Neutrophil (primary cell): Measurements from ENCODE around the gene PCNX1.
A peak's percentile ranks its signal among the peaks of the same experiment; 100 is the strongest.

Experiments used
- H3K27ac ChIP-seq: fragments of 200-600 bp; sonication (generic); 2 replicates; pipeline ENCODE4 v1.5.1; 2016; ENCODE audit warnings: mild to moderate bottlenecking, moderate library complexity
- H3K27me3 ChIP-seq: fragments of 200-600 bp; sonication (generic); 2 replicates; pipeline ENCODE4 v1.6.0; 2016; ENCODE audit warnings: mild to moderate bottlenecking
- H3K36me3 ChIP-seq: fragments of 200-600 bp; sonication (generic); 2 replicates; pipeline ENCODE4 v1.5.1; 2017
- H3K4me1 ChIP-seq, 2 experiments: fragments of 200-600 bp in 1 of 2; sonication (generic) in 1 of 2; 1 replicate in 1 of 2; 2 replicates in 1 of 2; pipeline versions ENCODE4 v1.5.1 to v1.6.1; 2013 to 2016; ENCODE audit warnings: low read depth in 1 of 2, low read length in 1 of 2, mild to moderate bottlenecking in 1 of 2, moderate library complexity in 1 of 2; ENCODE audit not compliant: control insufficient read depth in 1 of 2, insufficient read depth in 1 of 2
- H3K4me3 ChIP-seq, 2 experiments: fragments of 200-600 bp in 1 of 2; sonication (generic) in 1 of 2; 1 replicate in 1 of 2; 2 replicates in 1 of 2; pipeline ENCODE4 v1.5.1; 2013 to 2016; ENCODE audit warnings: low read depth in 1 of 2, low read length in 1 of 2, mild to moderate bottlenecking in 1 of 2, moderate library complexity in 1 of 2
- H3K9me3 ChIP-seq: fragments of 200-600 bp; sonication (generic); 2 replicates; pipeline ENCODE4 v1.5.1; 2016
- CTCF ChIP-seq: fragments of 200-600 bp; sonication (generic); IDR thresholded peaks from 2 replicates; pipeline ENCODE4 v1.5.1; 2016; ENCODE audit warnings: antibody characterized with exemption

PCNX1 gene

GRCh38 chr14:71117839-71118743 is 210.8 kb downstream of the PCNX1 start:
- TF ChIP-seq CTCF = no peak
- Histone ChIP-seq H3K36me3 (peaks cover 35% of the 10 kb centered on the region), H3K27me3 (no peaks in the 10 kb centered on the region), H3K4me3 (no peak overlapping the region), H3K27ac (peak overlapping the region; percentile 6), H3K9me3 (no peaks in the 10 kb centered on the region), H3K4me1 (no peaks in the 10 kb centered on the region)

GRCh38 chr14:71119075-71119474 is 211.8 kb downstream of the PCNX1 start:
- no peak overlapping the region for H3K27ac ChIP-seq
- H3K4me3 ChIP-seq = no peak overlapping the region
- H3K4me1 ChIP-seq = no peaks in the 10 kb centered on the region
- H3K27me3 ChIP-seq = no peaks in the 10 kb centered on the region
- no peak for TF ChIP-seq CTCF
- H3K36me3 ChIP-seq = peaks cover 25% of the 10 kb centered on the region
- no peaks in the 10 kb centered on the region for H3K9me3 ChIP-seq

GRCh38 chr14:71119832-71120231 is 212.6 kb downstream of the PCNX1 start:
- Histone ChIP-seq H3K4me1 (no peaks in the 10 kb centered on the region), H3K9me3 (no peaks in the 10 kb centered on the region), H3K4me3 (no peak overlapping the region), H3K27ac (no peak overlapping the region), H3K27me3 (no peaks in the 10 kb centered on the region), H3K36me3 (peaks cover 17% of the 10 kb centered on the region)
- TF ChIP-seq CTCF = no peak

- Histone ChIP-seq H3K27me3 (no peaks in the 10 kb centered on the region), H3K36me3 (peaks cover 8% of the 10 kb centered on the region), H3K27ac (peak overlapping the region; percentile 25), H3K4me1 (no peaks in the 10 kb centered on the region), H3K9me3 (no peaks in the 10 kb centered on the region), H3K4me3 (no peak overlapping the region)
- TF ChIP-seq CTCF = no peak
Observed at GRCh38 chr14:71121001-71121400, 213.7 kb downstream of the PCNX1 start.

GRCh38 chr14:71121711-71122110 is 214.5 kb downstream of the PCNX1 start:
- Histone ChIP-seq H3K4me1 (no peaks in the 10 kb centered on the region), H3K9me3 (no peaks in the 10 kb centered on the region), H3K27ac (no peak overlapping the region), H3K36me3 (peaks cover 8% of the 10 kb centered on the region), H3K4me3 (no peak overlapping the region), H3K27me3 (no peaks in the 10 kb centered on the region)
- TF ChIP-seq CTCF = no peak
